Raji (cell line): ENCODE measurements around the gene AMN.

Experiments used
- POLR2A ChIP-seq: IDR thresholded peaks from 2 replicates; pipeline ENCODE4 v1.6.1; 2011; ENCODE audit warnings: low read depth, low read length, control low read depth; ENCODE audit not compliant: insufficient read depth

AMN gene

GRCh38 chr14:102907303-102907844 lies 15.1 kb upstream of the AMN start:
- TF ChIP-seq POLR2A, result no peak

GRCh38 chr14:102907980-102908730 lies 14.3 kb upstream of the AMN start:
- no peak for TF ChIP-seq POLR2A

GRCh38 chr14:102908766-102909455 lies 13.6 kb upstream of the AMN start:
- TF ChIP-seq POLR2A, result no peak

- no peak for TF ChIP-seq POLR2A
Observed at GRCh38 chr14:102909462-102909861, 13.0 kb upstream of the AMN start.

GRCh38 chr14:102909911-102910310 lies 12.6 kb upstream of the AMN start:
- TF ChIP-seq POLR2A, result no peak

GRCh38 chr14:102910442-102910841 lies 12.0 kb upstream of the AMN start:
- no peak for TF ChIP-seq POLR2A

GRCh38 chr14:102911541-102911951 lies 10.9 kb upstream of the AMN start:
- TF ChIP-seq POLR2A, result no peak

- TF ChIP-seq POLR2A, result no peak
Observed at GRCh38 chr14:102911991-102912761, 10.3 kb upstream of the AMN start.

GRCh38 chr14:102913341-102914211 lies 8.9 kb upstream of the AMN start:
- no peak for TF ChIP-seq POLR2A

- TF ChIP-seq POLR2A, result no peak
Observed at GRCh38 chr14:102914474-102915291, 7.8 kb upstream of the AMN start.

- TF ChIP-seq POLR2A, result no peak
Observed at GRCh38 chr14:102915292-102916110, 7.0 kb upstream of the AMN start.

GRCh38 chr14:102916347-102917055 lies 6.0 kb upstream of the AMN start:
- no peak for TF ChIP-seq POLR2A
